ENCODE measurements around the gene ERRFI1.

The ERRFI1 gene

GRCh38 chr1:8010080-8010664 lies 15.9 kb downstream of the ERRFI1 start:
- no peak for DNase-seq
- TF ChIP-seq POLR2A (IDR thresholded peaks at IDR 0.05; ENCODE audit: low read length) (no peak), GATA1 (IDR thresholded peaks at IDR 0.05; ENCODE audit: low read depth, low read length) (no peak)

- TF ChIP-seq POLR2A (IDR thresholded peaks at IDR 0.05; ENCODE audit: low read length) (no peak), GATA1 (IDR thresholded peaks at IDR 0.05; ENCODE audit: low read depth, low read length) (no peak)
Measured at GRCh38 chr1:8009043-8010002, 16.8 kb downstream of the ERRFI1 start.

GRCh38 chr1:8006037-8006963 lies 19.8 kb downstream of the ERRFI1 start:
- no peak for DNase-seq
- TF ChIP-seq GATA1 (IDR thresholded peaks at IDR 0.05; ENCODE audit: low read depth, low read length), result no peak
- no peak for TF ChIP-seq POLR2A (IDR thresholded peaks at IDR 0.05; ENCODE audit: low read length)

More at GRCh38 chr1:8009043-8010002, 16.8 kb downstream of the ERRFI1 start:
- no peak for DNase-seq

- TF ChIP-seq GATA1 (IDR thresholded peaks at IDR 0.05; ENCODE audit: low read depth, low read length), result no peak
- TF ChIP-seq POLR2A (IDR thresholded peaks at IDR 0.05; ENCODE audit: low read length), result peak; percentile 74
- peak; percentile 75 to 86 for DNase-seq
Measured at GRCh38 chr1:8004803-8005573, 21.1 kb downstream of the ERRFI1 start.

- no peak for TF ChIP-seq POLR2A (IDR thresholded peaks at IDR 0.05; ENCODE audit: low read length)
- TF ChIP-seq GATA1 (IDR thresholded peaks at IDR 0.05; ENCODE audit: low read depth, low read length), result no peak
- DNase-seq, result no peak
Measured at GRCh38 chr1:8004113-8004802, 21.9 kb downstream of the ERRFI1 start.

GRCh38 chr1:8003438-8004112 lies 22.5 kb downstream of the ERRFI1 start:
- TF ChIP-seq GATA1 (IDR thresholded peaks at IDR 0.05; ENCODE audit: low read depth, low read length), result no peak
- DNase-seq, result no peak

GRCh38 chr1:8002921-8003320 lies 23.2 kb downstream of the ERRFI1 start:
- no peak for DNase-seq
- no peak for TF ChIP-seq POLR2A (IDR thresholded peaks at IDR 0.05; ENCODE audit: low read length)

GRCh38 chr1:8002329-8002910 lies 23.7 kb downstream of the ERRFI1 start:
- no peak for DNase-seq
- TF ChIP-seq GATA1 (IDR thresholded peaks at IDR 0.05; ENCODE audit: low read depth, low read length), result no peak
- TF ChIP-seq POLR2A (IDR thresholded peaks at IDR 0.05; ENCODE audit: low read length), result no peak

- TF ChIP-seq GATA1 (IDR thresholded peaks at IDR 0.05; ENCODE audit: low read depth, low read length) (no peak), POLR2A (IDR thresholded peaks at IDR 0.05; ENCODE audit: low read length) (no peak)
- DNase-seq, result no peak
Measured at GRCh38 chr1:7995437-7995836, 30.7 kb downstream of the ERRFI1 start.

- TF ChIP-seq GATA1 (IDR thresholded peaks at IDR 0.05; ENCODE audit: low read depth, low read length) (no peak), POLR2A (IDR thresholded peaks at IDR 0.05; ENCODE audit: low read length) (no peak)
Measured at GRCh38 chr1:7994827-7995226, 31.3 kb downstream of the ERRFI1 start.

GRCh38 chr1:7993593-7994479 lies 32.3 kb downstream of the ERRFI1 start:
- TF ChIP-seq POLR2A (IDR thresholded peaks at IDR 0.05; ENCODE audit: low read length) (no peak), GATA1 (IDR thresholded peaks at IDR 0.05; ENCODE audit: low read depth, low read length) (no peak)
- no peak for DNase-seq

More at GRCh38 chr1:7994827-7995226, 31.3 kb downstream of the ERRFI1 start:
- no peak for DNase-seq

All from erythroblast (primary cell).